NCI-H2227 (cell line): ENCODE measurements around the gene GALNT17.

Source experiments
- DNase-seq: peaks from one replicate; lab custom pipeline; 2025; ENCODE audit not compliant: unreplicated experiment; lab: John Stamatoyannopoulos, UW

Gene GALNT17

GRCh38 chr7:71329030-71329660, 197.2 kb downstream of the GALNT17 start:
- DNase-seq: no peak

- DNase-seq: no peak
These were observed 200.3 kb downstream of the GALNT17 start for GRCh38 chr7:71332207-71332606.

- DNase-seq: no peak
These were observed 202.6 kb downstream of the GALNT17 start for GRCh38 chr7:71334541-71334940.

- no peak for DNase-seq
These were observed 206.9 kb downstream of the GALNT17 start for GRCh38 chr7:71338866-71339265.

- no peak for DNase-seq
These were observed 208.0 kb downstream of the GALNT17 start for GRCh38 chr7:71339924-71340323.

GRCh38 chr7:71342202-71342601, 210.3 kb downstream of the GALNT17 start:
- no peak for DNase-seq

- DNase-seq: no peak
These were observed 211.1 kb downstream of the GALNT17 start for GRCh38 chr7:71343039-71343438.

GRCh38 chr7:71343892-71344291, 211.9 kb downstream of the GALNT17 start:
- DNase-seq: no peak

- DNase-seq: no peak
These were observed 213.4 kb downstream of the GALNT17 start for GRCh38 chr7:71345117-71345884.

- no peak for DNase-seq
These were observed 217.1 kb downstream of the GALNT17 start for GRCh38 chr7:71348821-71349681.

- no peak for DNase-seq
These were observed 217.9 kb downstream of the GALNT17 start for GRCh38 chr7:71349682-71350481.

- no peak for DNase-seq
These were observed 218.7 kb downstream of the GALNT17 start for GRCh38 chr7:71350680-71351079.

- no peak for DNase-seq
These were observed 222.8 kb downstream of the GALNT17 start for GRCh38 chr7:71354716-71355115.

GRCh38 chr7:71361451-71362032, 229.6 kb downstream of the GALNT17 start:
- no peak for DNase-seq

GRCh38 chr7:71362240-71362639, 230.3 kb downstream of the GALNT17 start:
- no peak for DNase-seq

- no peak for DNase-seq
These were observed 231.3 kb downstream of the GALNT17 start for GRCh38 chr7:71363223-71363622.

GRCh38 chr7:71363627-71364026, 231.7 kb downstream of the GALNT17 start:
- DNase-seq: no peak

- DNase-seq: no peak
These were observed 232.6 kb downstream of the GALNT17 start for GRCh38 chr7:71364551-71364950.

- no peak for DNase-seq
These were observed 241.0 kb downstream of the GALNT17 start for GRCh38 chr7:71372991-71373390.

GRCh38 chr7:71377062-71377461, 245.1 kb downstream of the GALNT17 start:
- DNase-seq: no peak

- no peak for DNase-seq
These were observed 245.5 kb downstream of the GALNT17 start for GRCh38 chr7:71377469-71377868.
